ENCODE results near the gene RGS6. TPM values are rescaled to one million over a fixed set of nuclear protein-coding genes. Genes with fewer than 3 reads are reported as not detected.

RGS6 gene
- total RNA-seq, 1 experiment from 2014 or later = not detected

GRCh38 chr14:72008666-72009065 is 76.4 kb downstream of the RGS6 start:
- no peaks in the 10 kb centered on the region for H3F3A ChIP-seq (ENCODE audit: low read length, unreplicated experiment)
- H3K9ac ChIP-seq (ENCODE audit: low read length) = no peak overlapping the region
- CTCF ChIA-PET = no interaction called here
- H3K9me2 ChIP-seq (replicated peaks; ENCODE audit: low read length) = no peaks in the 10 kb centered on the region; the same call in 1 of the 2 replicates
- H3K79me2 ChIP-seq (ENCODE audit: low read length) = no peaks in the 10 kb centered on the region
- H2AFZ ChIP-seq (ENCODE audit: low read length) = no peak overlapping the region
- POLR2A ChIA-PET (ENCODE audit: unreplicated experiment) = no interaction called here
- H3K9me3 ChIP-seq (ENCODE audit: low read length) = no peaks in the 10 kb centered on the region
- H3K4me3 ChIP-seq (ENCODE audit: low read length) = no peak overlapping the region
- ATAC-seq (no peak), DNase-seq (no peak)
- no peaks in the 10 kb centered on the region for H4K20me1 ChIP-seq (ENCODE audit: low read length)
- intact Hi-C loops (cut with micrococcal nuclease) = no loop called here
- H3K27ac ChIP-seq (ENCODE audit: low read length) = no peak overlapping the region
- BruUV-seq (replicated peaks) = no TSS peak
- no peak overlapping the region for H3K4me2 ChIP-seq (ENCODE audit: low read length)
- H3K36me3 ChIP-seq (ENCODE audit: low read depth, low read length) = no peaks in the 10 kb centered on the region
- H3K4me1 ChIP-seq (ENCODE audit: insufficient read depth, low read length) = no peaks in the 10 kb centered on the region
- peaks cover 26% of the 10 kb centered on the region for H3K27me3 ChIP-seq (ENCODE audit: low read length)
- TF ChIP-seq CTCF (conservative IDR thresholded peaks at IDR 0.05; ENCODE audit: low read depth, low read length) (no peak), EZH2phosphoT487 (IDR thresholded peaks at IDR 0.05; ENCODE audit: borderline replicate concordance, low read length) (no peak), EZH2 (IDR thresholded peaks at IDR 0.05; ENCODE audit: low read length, unreplicated experiment) (no peak)

- ATAC-seq (no peak), DNase-seq (no peak)
- Histone ChIP-seq H2AFZ (ENCODE audit: low read length) (no peak overlapping the region), H3K4me3 (ENCODE audit: low read length) (no peak overlapping the region), H3F3A (ENCODE audit: low read length, unreplicated experiment) (no peaks in the 10 kb centered on the region), H3K9ac (ENCODE audit: low read length) (no peak overlapping the region), H3K79me2 (ENCODE audit: low read length) (no peaks in the 10 kb centered on the region), H3K4me2 (ENCODE audit: low read length) (no peak overlapping the region), H3K9me2 (replicated peaks; ENCODE audit: low read length) (no peaks in the 10 kb centered on the region; the same call in 1 of the 2 replicates), H3K27ac (ENCODE audit: low read length) (no peak overlapping the region), H3K36me3 (ENCODE audit: low read depth, low read length) (no peaks in the 10 kb centered on the region), H3K9me3 (ENCODE audit: low read length) (no peaks in the 10 kb centered on the region), H3K27me3 (ENCODE audit: low read length) (peaks cover 44% of the 10 kb centered on the region), H3K4me1 (ENCODE audit: insufficient read depth, low read length) (no peaks in the 10 kb centered on the region), H4K20me1 (ENCODE audit: low read length) (no peaks in the 10 kb centered on the region)
- intact Hi-C loops (cut with micrococcal nuclease) = no loop called here
- POLR2A ChIA-PET (ENCODE audit: unreplicated experiment) = no interaction called here
- no peak for TF ChIP-seq EZH2phosphoT487 (IDR thresholded peaks at IDR 0.05; ENCODE audit: borderline replicate concordance, low read length)
- TF ChIP-seq EZH2 (IDR thresholded peaks at IDR 0.05; ENCODE audit: low read length, unreplicated experiment) = no peak
- no peak for TF ChIP-seq CTCF (conservative IDR thresholded peaks at IDR 0.05; ENCODE audit: low read depth, low read length)
- BruUV-seq (replicated peaks) = no TSS peak
- CTCF ChIA-PET = no interaction called here
These were observed 78.2 kb downstream of the RGS6 start for GRCh38 chr14:72010474-72010873.

- Histone ChIP-seq H3K4me2 (ENCODE audit: low read length) (no peak overlapping the region), H3K4me3 (ENCODE audit: low read length) (no peak overlapping the region), H3F3A (ENCODE audit: low read length, unreplicated experiment) (no peaks in the 10 kb centered on the region), H3K4me1 (ENCODE audit: insufficient read depth, low read length) (no peaks in the 10 kb centered on the region), H3K9me2 (replicated peaks; ENCODE audit: low read length) (no peaks in the 10 kb centered on the region), H4K20me1 (ENCODE audit: low read length) (no peaks in the 10 kb centered on the region), H3K9me3 (ENCODE audit: low read length) (no peaks in the 10 kb centered on the region), H3K27ac (ENCODE audit: low read length) (no peak overlapping the region), H3K27me3 (ENCODE audit: low read length) (peaks cover 51% of the 10 kb centered on the region), H3K9ac (ENCODE audit: low read length) (no peak overlapping the region), H2AFZ (ENCODE audit: low read length) (no peak overlapping the region), H3K79me2 (ENCODE audit: low read length) (no peaks in the 10 kb centered on the region), H3K36me3 (ENCODE audit: low read depth, low read length) (no peaks in the 10 kb centered on the region)
- ATAC-seq = no peak
- DNase-seq = no peak
- TF ChIP-seq CTCF (conservative IDR thresholded peaks at IDR 0.05; ENCODE audit: low read depth, low read length) = no peak
- no peak for TF ChIP-seq EZH2 (IDR thresholded peaks at IDR 0.05; ENCODE audit: low read length, unreplicated experiment)
- TF ChIP-seq EZH2phosphoT487 (IDR thresholded peaks at IDR 0.05; ENCODE audit: borderline replicate concordance, low read length) = no peak
- CTCF ChIA-PET = no interaction called here
- BruUV-seq (replicated peaks) = no TSS peak
- intact Hi-C loops (cut with micrococcal nuclease) = no loop called here
- POLR2A ChIA-PET (ENCODE audit: unreplicated experiment) = no interaction called here
These were observed 81.6 kb downstream of the RGS6 start for GRCh38 chr14:72013721-72014345.
